ENCODE data around the gene GALNT17.

Gene GALNT17

DNA sequence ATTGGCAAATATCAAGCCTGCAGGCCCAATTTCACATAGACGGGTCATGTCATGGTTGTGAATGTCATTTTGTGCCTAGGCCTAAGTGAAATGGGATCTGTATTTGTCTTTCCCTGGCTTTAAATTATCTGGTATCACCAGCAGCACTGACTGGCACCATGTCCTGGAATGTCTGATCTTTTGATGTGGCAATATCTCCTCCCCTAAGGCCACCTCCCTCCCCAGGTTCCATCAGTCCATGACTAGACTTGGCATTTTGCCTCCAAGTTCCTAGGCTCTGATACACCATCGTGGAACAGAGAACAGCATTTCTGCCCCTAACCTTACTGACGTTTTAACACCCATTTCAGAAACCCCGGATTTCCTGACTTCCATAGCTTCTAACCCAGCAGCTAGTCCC, 513.9 kb downstream of the GALNT17 start:
- DNase-seq = no peak

DNA sequence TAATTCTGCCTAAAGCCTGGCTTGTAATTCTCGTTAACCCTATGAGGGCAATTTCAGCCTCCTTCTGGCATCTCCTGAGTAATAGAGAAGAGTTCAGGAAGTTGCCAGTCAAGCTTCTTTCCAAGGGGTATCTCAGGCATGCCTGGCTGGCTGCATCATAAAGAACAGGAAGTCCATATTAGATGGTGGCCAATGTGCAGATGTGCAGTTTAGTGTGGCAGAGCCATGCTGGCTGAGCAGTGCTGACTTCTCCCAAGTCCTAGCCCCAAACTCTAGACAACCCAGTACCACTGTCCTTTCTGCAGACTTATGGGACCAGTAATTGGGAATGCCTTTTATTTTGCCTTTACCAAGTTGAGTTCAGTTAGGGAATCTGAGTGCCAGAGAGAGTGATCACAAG, 517.9 kb downstream of the GALNT17 start:
- no peak for DNase-seq

DNA sequence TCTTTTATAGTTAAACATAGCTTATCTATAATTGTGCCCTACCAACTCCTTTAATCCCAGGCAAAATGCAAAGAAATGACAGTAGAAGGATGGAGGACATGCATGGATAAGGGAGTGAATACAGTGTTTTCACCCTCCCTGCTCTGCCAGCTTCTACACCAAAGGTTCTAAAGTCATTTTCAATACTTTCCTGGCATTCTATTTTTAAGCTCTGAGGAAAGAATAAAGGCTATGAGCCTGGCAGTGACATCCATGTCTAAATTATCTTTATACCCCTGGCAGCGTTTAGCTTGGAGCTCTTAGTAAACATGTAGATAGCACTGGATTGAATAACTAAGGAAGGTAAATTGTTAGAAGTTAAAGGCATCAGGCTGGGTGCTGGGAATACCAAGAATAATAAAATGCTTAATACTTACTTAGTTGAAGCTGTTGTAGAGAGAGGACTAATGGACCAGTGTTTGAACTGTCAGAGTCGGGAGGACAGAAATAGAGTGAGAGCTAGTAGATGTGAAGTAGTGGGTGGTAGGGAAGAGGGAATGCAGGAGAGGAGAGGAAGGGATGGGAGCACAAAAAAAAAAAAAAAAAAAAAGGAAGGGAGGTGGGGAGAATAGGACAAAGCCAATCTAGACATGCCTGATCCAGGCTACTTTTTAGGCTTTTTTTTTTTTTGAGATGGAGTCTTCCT, 518.9 kb downstream of the GALNT17 start:
- DNase-seq = no peak

DNA sequence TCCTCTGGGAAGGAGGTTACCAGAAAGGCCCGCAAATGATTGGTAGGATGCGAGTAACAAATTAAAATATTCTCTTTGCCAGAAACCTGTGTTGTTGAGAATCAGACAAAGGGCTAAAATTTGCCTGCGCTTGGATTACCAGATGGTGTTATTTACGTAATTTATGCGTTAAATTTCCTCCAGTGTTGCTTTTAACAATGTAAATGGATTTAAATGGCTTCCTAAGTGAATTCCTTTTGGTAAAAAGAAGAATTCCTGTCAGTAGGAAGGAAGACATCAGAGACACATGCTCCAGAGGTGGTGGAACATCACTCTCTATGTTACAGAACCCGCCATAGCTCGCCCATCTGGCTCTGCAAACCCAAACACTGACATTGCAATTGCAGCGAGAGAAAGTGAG, 520.6 kb downstream of the GALNT17 start:
- DNase-seq = no peak

DNA sequence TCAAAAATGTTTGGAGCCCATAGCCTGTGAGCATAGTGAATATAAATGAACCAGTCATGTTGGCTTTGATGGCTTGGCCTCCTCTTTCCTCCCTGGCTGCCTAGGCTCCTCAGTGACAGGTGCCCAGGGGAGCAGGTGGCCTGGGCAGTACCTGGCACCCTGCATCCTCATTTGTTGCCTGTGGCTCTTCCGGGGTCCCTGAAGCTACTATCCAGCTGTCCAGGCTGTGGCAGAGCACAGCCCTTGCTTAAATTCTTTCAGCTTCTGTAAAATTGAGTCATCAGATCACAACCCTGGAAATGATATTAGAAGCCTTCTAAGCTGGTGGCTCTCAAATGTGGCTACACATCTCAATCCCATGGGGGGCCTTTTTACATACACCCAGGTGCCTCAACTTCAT, 525.4 kb downstream of the GALNT17 start:
- DNase-seq = no peak

DNA sequence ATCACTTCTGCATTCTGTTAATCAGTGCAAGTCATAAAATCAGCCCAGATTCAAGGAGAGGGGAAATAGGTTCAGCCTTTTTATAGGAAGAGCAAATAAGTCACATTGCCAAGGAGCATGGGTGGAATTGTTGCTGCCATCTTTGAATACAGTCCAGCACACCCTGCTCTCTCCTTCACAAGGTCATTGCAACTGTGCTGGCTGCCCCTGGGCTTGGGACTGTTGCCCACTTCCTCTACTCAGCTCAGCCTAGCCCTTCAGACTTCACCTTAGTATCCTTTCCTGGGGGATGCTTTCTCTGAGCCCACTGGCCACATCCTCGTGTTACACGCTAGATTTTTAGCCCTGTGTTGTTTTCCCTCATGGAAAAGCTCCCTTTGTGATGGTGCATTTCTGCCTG, 527.7 kb downstream of the GALNT17 start:
- DNase-seq = no peak

DNA sequence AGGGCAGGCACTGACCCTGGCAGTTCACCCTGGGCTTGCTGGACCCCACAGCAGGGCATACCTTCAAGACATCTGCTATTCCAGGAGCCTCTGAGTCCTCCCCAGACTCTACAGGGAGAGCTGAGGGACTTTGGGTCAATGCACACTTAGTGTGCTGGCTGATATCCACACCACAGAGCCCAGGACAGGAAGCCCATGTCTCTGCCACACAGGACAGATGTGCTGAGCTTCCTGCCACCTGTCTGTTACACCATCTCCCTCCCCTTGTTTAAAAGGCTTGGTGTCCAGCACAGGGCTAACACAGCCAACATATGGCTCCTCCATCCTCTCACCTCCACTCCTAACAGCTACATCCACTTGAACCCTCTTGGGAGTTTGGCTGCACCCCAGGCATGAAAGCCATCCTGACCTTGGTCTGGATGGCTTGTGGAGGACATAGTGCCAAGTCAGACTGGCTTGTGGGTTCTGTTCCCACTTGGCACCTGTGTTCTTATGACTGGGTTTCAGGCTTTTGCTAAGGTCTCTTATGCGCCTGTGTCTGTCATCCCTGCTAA, 529.8 kb downstream of the GALNT17 start:
- DNase-seq = no peak

DNA sequence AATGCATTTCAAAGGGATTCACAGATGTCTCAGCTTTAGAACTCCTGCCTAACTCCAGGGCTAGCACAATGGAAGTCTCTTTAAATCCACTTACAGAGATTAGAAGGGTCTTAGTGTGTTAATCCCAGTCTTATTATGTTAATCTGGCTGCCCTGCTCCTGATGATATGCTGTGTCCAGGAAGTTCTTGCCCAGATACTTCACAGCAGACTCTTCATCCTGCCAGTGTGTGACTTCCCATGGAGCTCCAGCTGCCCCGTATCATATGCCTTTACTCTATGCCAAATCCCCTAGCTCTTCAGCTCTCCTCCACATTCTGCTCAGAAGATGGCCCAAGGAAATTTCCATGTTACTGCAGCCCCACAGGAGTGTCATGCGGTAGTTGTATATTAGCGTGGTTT, 533.8 kb downstream of the GALNT17 start:
- no peak for DNase-seq

DNA sequence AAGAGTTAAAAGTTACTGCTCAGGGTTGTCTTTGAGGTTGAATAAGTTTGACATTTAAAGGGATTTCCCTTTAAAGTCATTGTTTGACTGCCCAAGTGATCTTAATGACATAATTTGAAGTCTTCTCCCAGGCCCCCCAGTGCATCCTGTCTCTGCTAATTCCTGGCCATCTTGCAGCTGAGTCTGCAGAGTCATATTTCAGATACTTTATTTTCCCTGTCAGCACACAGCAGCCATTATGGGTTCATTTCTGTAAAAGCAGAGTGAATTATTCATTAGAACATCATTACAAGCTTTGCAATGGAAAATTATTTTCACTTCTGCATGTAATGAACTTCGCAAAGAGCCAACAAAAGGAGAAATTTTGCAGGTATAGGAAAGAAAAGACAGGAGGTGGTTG, 536.6 kb downstream of the GALNT17 start:
- DNase-seq = no peak

DNA sequence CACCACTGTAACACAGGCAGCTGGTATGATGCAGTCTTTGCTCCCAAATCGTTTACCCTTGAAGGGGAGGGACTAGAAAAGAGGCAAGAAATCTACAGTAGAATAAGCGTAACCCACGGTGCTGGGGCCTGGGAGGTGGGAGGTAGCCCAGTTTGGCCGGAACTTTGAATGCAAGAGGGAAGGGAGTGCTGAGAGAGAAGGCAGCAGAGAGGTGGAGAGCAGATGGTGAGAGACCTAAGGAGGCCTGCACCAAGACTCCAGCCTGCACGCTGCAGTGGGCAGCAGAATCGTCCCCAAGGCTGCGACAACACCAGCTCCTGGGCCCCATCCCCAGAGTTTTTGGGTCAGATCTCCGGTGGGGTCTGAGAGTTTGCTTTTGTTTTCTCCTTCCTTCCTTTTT, 547.5 kb downstream of the GALNT17 start:
- DNase-seq = no peak

DNA sequence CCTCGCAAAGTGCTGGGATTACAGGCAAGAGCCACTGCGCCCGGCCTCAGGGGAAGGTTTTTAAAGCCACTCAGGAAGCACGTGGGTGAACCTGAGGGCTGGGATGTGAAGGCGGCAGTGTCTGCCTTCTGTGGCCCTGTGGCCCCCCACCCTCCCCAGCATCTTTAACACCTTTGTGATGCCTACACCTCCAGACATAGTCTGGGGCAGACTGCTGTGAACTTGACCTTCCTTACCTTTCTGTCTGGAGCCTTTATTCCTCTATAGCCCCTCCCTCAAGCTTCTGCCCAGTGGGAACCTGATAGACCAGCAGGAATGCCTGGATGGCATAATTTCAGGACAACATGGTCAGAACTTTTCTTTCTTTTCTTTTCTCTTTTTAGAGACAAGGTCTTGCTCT, 550.2 kb downstream of the GALNT17 start:
- no peak for DNase-seq

DNA sequence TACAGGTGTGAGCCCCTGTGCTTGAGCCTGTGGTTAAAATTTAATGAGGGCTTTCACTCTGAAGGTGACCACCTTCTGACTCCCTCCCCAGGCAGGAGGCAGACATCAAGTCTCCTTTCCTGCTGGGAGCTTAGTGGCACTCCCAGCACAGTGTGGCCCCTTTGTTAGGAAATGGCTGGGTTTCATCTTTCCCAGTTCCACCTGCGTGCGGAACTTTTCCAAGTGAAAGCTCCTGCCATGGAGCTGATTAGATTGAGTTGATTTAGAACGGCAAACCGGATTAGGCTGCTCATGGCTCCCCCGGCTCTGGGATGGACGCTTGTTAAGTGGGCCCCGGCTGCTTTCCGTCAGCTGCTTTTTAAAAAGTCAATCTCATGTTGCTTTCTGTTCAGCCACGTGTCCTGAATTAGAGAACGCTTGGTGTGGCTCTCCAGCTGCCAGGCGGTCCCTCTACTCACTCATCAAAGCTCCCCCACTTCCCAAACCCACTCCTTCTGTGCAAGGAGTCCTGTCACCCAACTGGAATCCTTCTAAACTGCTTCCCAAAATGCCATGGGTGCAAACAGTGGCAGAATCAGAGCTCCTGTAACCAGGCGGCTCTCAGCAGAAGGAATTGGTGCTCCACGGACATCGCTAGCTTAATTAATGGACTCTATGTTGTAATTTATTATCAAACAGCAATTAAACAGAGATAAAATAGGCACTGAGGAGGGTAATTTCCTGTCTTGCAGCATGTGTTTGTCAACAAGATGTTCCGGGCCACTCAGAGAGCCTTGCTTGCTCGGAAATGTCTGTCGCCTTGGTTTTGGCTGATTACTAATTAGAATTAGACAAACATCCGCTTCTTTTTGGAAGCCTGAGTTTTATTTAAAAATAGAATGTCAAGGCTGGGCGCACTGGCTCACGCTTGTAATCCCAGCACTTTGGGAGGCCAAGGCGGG, 551.2 kb downstream of the GALNT17 start:
- DNase-seq = no peak

DNA sequence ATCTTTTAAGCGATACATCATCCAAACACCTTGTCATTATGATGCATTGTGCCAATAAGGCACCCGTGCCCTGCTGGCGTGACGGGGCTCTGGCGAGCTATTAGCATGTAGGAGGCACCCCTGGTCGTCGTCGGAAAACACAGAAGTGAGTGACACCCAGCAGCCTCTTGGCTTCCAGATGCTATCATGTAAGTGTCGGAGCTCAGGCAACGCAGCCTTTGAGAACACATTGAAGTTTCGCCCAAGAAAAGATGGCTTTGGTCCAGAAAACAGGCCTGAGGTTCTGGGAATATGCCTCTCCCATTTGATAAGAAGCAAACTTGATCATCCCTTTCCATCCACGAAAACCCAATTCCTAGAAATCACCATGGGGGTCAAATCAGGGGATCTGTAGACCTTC, 555.3 kb downstream of the GALNT17 start:
- no peak for DNase-seq

DNA sequence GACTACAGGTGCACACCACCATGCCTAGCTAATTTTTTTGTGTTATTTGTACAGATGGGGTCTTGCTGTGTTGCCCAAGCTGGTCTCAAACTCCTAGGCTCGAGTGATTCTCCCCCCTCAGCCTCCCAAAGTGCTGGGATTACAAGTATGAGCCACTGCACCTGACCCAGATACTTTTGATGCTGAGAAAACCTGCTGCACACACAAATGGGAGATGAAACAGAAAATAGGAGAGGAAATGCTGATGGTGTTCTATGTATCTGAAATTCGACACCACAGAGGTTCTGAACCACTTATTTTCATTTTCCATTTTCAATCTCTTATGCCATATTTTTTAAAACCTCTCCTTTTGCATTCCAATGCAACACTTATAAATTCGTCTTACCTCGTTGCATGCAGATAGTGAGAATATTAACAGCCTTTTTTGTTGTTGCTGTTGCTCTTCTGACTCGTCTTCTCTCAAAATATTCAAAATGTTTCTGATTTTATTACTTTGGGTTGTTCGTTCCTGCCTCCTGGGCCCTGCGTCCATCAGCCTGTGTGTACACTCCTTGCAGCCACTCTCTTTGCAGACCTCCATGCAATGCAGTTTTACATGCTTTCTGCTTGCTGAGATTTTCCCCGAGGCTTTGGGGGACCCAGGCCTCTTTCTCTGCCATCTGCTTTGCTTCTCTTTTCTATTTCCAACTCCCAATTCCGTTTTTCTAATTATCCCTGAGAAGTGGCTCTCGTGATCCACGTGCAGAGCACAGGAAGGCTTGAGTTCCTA, 556.1 kb downstream of the GALNT17 start:
- no peak for DNase-seq

DNA sequence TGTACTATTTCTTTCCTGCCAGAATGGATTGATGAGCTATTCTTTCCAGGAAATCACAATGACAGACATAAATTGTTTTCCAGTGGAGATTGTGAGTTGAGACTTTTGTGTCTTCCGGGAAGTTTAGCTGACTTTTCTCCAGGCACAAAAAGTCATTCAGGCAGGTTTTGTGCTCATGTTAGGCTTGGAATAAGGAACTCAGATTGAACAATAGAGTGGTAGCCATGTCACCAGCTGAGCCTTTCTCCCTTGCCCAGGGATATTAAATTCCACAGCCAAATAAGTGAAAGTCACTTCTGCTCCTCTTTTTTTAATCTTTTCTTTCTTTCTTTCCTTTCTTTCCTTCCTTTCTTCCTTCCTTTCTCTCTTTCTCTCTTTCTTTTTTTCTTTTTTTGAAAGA, 559.6 kb downstream of the GALNT17 start:
- no peak for DNase-seq

DNA sequence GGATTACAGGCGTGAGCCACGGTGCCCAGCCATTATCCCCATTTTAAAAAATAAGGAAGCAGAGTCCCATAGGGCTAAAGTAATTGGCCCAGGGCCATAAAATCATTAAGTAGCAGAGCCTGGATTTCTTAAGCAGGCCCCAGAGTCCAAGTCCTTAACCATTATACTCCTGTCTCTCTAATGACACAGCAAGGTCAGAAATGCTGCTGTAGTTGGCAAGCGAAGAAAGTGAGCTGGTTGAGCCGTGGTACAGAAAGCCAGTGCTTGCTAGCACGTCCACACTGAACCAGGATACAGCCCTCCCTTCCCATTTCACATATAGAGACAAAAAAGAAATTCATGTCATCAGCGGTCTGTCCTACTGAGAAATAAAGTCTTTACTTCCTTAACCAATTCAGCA, 562.7 kb downstream of the GALNT17 start:
- no peak for DNase-seq

DNA sequence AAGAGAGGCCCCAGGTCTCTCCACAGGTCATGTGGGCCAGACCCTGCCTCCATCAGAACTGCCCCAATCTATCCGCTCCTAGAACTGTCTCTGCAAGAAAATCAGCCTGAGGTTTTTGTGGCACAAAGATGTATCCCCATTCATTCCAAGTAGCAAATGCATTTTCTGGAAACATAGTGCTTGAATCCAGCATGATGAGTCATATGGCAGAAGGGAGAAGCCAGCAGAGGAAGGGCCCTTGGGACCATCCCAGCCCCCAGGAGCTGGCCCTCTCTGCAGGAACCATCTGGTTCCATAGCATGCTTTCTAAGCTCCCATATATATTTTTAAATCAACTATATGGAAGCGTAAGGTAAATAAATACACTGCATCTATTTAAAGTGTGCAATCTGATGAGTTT, 563.2 kb downstream of the GALNT17 start:
- DNase-seq = no peak

DNA sequence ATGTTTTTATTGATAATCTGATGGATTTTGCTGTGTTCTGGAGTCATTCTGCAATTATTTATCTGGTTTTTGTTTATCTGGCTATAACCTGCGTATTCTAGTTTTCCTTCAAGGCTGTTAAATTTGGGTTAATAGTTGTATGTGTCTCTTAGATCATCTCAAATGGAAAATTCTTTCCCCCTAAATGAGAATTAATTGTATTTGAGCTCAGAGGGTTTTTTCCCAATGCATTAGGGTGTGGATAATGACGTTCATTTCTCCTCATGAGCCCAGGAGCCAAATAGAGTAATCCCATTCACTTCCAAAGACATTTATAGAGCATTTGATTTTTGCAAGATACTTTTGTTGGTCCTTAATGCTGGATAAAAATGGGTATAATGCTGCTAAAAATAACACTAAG, 564.6 kb downstream of the GALNT17 start:
- no peak for DNase-seq

DNA sequence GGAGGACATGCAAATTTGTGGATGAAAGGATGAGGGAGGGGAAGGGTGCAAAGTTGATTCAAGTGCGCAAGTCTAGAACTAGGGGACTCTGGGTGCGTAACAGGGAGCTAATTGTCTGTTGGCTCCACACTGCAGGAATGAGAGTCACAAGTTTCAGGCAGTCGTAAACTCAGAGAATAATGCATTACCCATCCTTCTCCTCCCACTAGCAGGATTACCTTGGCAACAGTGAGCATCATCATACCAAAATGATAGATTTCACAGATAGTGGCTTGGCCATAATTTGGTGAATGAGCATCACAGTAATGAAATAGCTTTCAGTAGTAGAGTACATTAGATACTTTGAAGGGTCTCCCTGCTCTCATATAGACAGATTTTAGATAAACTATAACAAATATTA, 565.5 kb downstream of the GALNT17 start:
- DNase-seq = no peak

DNA sequence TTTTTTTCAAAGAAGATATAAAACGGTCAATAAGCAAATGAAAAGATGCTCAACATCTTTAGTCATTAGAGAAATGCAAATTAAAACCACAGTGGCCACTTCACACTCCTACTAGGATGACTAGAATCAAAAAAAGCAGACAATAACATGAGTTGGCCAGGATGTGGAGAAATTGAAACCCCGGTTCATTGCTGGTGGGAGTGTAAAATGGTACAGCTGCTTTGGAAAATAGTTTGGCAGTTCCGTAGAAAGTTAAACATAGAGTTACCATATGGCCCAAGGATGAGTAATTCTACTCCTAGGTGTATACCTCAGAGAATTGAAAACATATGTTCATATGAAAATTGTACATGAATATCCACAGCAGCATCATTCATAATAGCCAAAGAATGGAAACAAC, 573.3 kb downstream of the GALNT17 start:
- DNase-seq = no peak

DNA sequence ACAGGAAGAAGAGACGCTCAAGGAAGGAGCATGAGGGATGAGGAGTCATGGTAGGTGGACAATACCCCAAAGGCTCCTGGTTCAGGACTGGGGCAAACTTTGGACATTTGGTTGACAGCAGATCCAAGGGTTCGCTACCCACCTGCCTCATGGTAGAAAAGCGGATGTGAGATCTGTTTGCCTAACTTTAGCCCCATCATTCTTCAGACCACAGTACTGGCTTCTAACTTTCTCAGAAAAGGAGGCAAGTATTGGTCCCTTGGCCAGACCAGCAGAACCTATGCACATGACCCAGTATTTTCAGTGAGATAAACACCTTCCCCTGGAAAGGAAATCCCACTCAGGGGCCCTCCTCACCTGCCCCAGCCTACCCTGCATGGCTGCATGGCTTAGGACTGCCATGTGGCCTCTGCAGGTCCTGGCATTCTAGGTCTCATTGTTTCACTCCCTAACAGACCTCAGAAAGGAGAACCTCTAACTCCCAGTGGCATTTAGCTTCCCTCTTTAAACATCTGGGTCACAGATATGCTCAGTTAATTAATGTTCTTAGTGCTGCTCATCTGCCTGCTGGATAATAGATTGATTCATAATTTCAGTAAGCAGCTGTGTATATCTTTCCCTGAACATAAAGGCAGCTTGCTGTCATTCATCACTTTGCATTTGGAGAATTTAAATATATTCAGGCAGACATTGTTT, 574.1 kb downstream of the GALNT17 start:
- DNase-seq = no peak

DNA sequence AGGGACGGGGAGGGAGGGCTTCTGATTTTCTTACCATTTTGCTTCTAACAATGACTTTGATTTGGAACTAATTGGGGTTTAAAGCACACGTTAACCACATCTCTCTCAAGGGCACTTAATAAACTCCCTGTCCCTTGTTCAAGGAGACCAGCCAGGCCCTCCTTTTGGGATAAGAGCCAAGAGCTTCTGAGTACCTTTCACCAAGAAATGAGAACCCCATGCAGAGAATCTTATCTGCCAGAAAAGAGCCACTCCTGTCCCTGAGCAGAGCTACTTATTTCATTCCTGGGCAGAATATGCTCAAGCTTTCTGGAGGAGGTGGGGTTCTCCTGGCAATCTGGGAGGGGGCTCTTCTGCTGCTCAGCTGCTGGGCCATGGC, 574.6 kb downstream of the GALNT17 start:
- DNase-seq = no peak

DNA sequence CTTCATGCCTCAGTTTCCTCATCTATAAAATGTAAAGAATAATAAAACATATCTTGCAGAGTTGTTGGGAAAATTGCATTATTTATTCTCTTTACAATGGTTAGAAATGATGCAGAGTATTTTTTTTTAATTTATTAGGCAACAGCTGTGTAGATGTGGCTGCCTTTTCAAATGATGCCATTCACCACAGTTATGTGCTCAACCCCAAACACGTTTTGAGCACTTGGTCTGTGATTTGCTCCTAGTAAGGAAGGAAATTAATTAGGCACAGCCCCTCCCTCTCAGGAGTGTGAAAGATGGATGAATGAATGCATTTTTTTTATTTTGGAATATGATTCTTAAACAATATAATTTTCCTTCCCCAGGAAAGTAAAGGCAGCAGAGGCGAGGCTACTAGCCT, 575.1 kb downstream of the GALNT17 start:
- no peak for DNase-seq
